GM19324 (cell line): ENCODE data around the gene KRT74.

Experiments
- ATAC-seq: cut with Tn5 transposase; IDR thresholded peaks from one replicate; pipeline ENCODE4 v1.9.1; 2021; ENCODE audit warnings: mild to moderate bottlenecking, moderate library complexity; ENCODE audit not compliant: unreplicated experiment, low FRiP score

Gene KRT74

GRCh38 chr12:52541709-52542108 is 31.9 kb downstream of the KRT74 start:
- ATAC-seq: no peak

- ATAC-seq: no peak
Observed at GRCh38 chr12:52540531-52540930, 33.1 kb downstream of the KRT74 start.

DNA sequence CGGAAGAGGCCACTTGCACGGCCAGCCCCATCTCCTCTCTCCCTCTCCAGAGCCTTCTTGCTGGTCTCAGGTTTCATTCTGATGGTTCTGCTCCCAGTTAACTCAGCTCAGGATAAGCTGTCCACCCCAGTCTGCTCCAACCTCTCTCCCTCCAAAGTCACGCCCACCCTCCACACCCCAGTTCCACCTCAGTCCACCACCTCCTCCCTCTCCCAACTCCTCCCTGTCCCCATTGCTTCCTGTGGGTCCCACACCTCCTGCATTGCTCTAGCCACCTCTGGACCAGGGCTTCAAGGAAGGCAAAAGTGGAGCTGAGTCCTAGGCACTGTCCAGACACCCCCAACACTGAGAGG is 33.8 kb downstream of the KRT74 start:
- no peak for ATAC-seq

GRCh38 chr12:52539083-52539820 is 34.4 kb downstream of the KRT74 start:
- ATAC-seq: no peak

DNA sequence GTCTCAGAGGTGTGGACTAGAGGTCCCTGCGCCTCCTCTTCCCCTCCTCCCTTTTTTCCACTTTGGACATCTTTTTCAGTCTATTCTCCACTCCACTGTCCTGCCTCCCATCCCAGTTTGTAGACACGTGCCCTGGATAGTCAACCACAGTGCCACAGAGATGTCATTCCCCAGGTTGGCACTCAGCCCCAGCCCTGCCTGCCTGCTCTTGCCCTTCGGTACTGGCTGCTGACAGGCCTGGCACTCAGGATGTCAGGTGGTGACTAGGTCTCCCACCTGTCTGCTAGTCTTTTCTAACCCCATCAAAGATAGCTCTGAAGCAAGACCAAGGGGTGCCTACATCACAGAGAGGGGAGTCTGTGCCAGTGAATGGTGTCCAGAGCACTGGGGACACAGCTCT is 36.5 kb downstream of the KRT74 start:
- no peak for ATAC-seq

- ATAC-seq: no peak
Observed at GRCh38 chr12:52535574-52535973, 38.1 kb downstream of the KRT74 start.

- ATAC-seq: no peak
Observed at GRCh38 chr12:52534482-52534881, 39.2 kb downstream of the KRT74 start.

- no peak for ATAC-seq
Observed at GRCh38 chr12:52533686-52534470, 39.8 kb downstream of the KRT74 start.

- no peak for ATAC-seq
Observed at GRCh38 chr12:52532636-52533035, 41.0 kb downstream of the KRT74 start.

- ATAC-seq: no peak
Observed at GRCh38 chr12:52531566-52532300, 41.9 kb downstream of the KRT74 start.

DNA sequence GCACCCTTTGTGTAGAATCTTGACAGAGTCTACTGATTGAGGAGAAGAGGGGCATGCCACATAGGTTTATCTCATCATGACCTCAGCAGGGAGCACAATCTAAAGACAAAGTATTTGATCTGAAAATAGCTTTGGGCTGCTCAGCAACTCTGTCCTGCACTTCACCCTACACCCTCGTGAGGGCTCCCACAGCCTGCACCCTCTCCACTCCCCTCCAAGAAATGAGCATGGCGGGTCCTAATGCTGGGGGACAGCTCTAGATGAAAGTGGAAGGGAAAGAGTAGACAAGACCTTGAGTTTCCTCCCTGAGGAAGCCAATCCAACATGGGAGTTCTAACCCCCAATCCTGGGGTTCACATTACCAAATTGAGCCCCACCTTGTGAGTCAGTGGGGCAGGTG is 42.7 kb downstream of the KRT74 start:
- no peak for ATAC-seq

DNA sequence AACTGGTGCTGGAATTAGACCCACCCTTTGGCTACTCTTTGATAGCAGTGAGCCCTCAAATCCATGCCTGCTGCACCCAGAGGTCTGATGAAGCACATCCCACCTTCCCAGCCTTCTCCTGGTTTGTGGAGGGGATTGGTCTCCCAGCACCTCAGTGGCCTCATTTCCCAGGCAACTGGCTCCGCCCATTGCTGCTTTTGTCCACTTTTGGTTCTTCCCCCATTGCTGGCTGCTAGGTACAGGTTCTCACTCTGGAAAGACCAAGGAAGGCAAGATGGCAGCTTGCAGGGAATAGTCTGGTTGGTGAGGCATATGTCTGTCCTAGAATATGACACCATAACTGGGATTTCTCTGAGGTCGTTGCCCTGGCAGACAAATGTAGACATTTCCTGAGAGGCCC is 43.3 kb downstream of the KRT74 start:
- ATAC-seq: no peak

GRCh38 chr12:52529846-52530245 is 43.8 kb downstream of the KRT74 start:
- ATAC-seq: no peak

DNA sequence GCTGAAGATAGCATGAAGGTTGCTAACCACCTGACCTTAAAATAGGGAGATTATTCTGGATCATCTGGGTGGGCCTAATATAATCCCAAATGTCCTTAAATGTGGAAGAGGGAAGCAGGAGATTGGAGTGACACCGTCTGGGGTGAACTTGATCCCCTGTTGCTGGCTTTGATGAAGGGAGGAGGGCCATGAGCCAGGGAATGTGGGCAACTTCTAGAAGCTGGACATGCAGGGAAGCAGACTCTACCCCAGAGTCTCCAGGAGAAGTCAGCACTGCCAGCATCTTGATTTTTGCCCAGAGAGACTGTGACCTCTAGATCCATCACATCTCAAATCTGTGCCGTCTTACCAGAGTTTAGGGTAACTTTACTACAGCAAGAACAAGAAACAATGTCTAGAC is 44.2 kb downstream of the KRT74 start:
- ATAC-seq: no peak

- no peak for ATAC-seq
Observed at GRCh38 chr12:52528641-52529143, 45.0 kb downstream of the KRT74 start.

DNA sequence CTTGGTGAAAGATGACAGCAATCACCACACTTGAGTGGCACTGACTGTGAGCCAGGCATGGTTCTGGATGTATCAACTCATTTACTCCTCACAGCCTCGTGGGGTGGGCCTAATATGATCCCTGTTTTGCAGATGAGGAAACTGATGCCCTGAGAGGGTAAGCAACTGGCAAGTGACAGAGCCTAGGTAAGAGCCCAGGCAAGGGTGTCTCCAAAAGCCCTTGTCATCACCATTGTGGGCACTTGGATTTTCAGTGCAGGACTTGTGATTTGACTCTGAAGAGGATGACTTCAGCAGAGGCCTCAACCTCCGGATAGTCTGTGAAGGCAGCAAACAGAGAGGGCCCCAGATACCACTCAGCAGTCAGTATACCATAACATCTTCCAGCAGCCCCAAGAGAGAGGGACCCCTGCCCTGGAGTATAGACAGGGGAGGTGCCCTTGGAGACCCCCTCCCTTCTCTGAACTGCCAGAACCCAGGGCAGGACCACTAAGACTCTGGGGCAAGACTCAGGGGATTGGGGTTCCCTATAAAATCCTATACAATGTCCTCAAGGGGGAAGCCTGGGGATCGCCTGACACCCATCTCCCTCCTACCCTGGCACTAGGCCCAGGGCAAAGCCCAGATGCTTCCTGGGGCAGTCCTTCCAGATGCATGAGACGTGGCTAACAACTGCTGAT is 46.4 kb downstream of the KRT74 start:
- no peak for ATAC-seq

- ATAC-seq: no peak
Observed at GRCh38 chr12:52526511-52526951, 47.1 kb downstream of the KRT74 start.

- no peak for ATAC-seq
Observed at GRCh38 chr12:52525661-52526499, 47.8 kb downstream of the KRT74 start.

DNA sequence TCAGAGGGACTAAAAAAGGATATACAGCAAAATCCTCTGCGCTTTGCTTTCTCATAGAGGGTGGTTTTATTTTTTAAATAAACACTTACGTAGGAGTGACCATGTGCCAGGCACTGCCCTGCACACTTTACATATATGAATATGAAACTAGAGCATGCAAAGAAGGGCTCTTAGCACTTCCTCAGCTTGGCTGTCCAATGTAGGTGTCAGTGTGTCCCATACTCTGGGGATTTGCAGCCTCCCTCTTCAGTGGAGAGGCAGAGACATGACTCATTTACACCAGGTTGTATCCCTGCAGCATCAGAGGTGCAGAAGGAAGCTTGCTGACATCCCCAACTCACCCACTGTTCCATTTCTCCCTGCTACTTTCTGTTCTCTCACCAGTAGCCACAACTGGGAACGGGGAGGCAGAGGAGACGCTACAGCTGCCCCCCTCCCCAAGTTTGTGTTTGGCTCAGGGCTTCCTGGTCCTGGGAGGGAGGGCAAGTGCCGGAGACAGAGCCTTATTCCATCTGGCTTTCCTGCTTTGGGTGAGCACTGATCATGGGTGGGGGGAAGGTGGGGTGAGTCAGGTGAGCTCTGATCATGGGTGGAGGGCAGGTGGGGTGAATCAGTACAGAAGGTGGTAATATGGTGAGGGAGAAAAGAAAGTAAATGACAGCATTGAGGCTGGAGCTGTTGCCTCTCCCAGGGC is 48.6 kb downstream of the KRT74 start:
- ATAC-seq: no peak
